CD4-positive, alpha-beta T cell treated with Interleukin-6 for 4 hours (primary cell): ENCODE measurements around the gene SUSD4.
"Not testable (repeated sequence)": the region's sequence is repeated elsewhere in the genome, so short reads cannot be mapped to it uniquely, and the experiment has no call there.

Experiments used
- DNase-seq: peaks from one replicate; pipeline ENCODE4 v3.0.0-alpha.2; 2020; ENCODE audit warnings: mixed read lengths

SUSD4 gene, protein sequence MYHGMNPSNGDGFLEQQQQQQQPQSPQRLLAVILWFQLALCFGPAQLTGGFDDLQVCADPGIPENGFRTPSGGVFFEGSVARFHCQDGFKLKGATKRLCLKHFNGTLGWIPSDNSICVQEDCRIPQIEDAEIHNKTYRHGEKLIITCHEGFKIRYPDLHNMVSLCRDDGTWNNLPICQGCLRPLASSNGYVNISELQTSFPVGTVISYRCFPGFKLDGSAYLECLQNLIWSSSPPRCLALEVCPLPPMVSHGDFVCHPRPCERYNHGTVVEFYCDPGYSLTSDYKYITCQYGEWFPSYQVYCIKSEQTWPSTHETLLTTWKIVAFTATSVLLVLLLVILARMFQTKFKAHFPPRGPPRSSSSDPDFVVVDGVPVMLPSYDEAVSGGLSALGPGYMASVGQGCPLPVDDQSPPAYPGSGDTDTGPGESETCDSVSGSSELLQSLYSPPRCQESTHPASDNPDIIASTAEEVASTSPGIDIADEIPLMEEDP

DNA sequence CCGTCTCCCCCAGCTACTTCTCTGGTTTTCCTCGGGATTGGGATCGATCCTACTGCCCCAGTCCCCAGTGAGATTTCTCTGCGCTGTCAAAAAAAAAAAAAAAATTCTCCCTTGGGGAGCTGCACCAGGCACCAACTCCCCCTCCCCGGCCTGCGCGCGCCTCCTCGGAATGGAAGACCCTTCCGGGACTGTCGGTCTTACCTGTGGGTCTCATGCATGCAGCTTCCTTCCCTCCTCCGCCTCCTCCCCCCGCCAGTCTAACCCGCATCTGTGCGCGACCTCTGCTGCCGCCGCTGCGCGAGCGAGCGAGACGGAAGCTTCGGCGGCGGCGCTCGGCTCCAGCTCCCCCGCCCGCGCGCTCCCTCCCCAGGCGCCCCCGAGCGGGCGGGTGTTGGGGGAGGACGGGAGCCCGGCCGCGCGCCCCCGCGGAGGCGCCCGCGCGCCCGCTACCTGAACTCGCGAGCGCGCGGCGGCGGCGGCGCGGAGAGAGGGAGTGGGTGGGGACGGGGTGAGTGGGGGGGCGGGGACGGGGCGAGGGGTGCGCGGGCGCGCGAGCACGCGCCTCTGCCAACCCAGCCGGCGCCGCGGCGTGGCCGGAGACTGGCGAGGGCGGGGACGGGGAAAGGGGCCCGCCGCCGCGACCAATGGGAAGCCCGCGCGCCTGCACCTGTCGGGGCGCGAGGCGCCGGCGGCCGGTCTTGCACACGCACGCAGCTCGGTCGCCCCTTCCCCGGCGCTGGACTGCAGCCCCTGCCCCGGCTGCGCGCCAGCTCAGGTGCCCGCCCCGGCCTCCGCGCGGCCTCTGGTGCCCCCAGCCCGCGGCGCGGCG is at the start of gene SUSD4:
TSS of gene SUSD4 (minus strand) at position 321 of the 829 bp plus-strand sequence. CDS start 751 bp downstream, outside the sequence.
- DNase-seq = peak; percentile 82

DNA sequence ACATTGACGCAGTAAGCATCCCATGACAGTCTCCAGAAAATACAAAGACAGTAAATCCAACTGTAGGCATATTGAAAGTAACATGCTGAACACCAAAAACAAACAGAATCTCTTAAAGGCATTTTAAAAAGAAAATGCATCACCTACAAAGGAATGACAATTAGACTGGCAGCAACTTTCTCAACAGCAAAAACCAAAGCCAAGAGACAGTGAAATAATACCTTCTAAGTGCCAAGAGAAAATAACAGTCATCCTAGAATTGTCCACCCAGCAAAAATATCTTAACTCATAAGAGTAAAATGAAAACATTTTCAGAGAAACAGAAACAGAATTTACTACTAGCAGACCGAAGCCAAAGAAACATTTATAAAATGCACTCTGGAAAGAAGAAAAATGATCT is 49.2 kb upstream of the SUSD4 start:
- DNase-seq = no peak

DNA sequence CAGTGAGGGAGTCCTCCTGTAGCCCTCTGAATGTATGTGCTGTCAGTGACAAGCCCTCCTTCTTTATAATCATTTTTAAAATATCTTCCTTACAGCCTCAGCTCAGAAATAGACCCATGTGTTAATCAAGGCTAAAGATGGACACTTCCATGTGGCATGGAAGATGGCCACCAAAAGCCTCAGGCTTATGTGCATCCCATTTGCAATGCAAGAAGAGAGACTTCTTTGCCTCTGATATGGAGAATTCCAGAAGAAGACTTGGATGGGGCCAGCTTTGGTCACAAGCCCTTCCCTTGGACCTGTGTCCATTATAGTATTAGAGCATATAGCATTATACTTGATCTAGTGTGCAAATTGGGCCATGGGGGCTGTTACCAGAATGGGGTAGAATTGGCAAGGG is 47.7 kb upstream of the SUSD4 start:
- no peak for DNase-seq

DNA sequence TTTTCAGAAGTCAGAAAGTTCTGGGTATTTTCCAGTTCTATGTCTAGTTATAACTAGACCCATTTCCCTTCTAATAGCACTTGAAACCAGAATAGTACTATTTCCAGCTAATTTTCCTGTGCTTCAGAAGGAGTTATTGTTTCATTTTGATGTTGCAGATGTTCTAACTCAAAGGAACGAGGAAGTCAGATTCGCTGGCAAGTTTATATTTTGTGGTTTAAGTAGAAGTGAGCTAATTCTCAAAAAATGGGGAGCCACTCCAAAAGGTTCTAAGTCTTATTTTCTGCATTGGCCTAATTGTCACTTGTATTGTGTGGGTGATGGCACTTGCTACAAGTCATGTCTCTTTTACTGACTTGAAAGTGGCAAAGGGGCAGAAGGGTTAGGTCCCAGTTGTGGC is 47.3 kb upstream of the SUSD4 start:
- DNase-seq = no peak

DNA sequence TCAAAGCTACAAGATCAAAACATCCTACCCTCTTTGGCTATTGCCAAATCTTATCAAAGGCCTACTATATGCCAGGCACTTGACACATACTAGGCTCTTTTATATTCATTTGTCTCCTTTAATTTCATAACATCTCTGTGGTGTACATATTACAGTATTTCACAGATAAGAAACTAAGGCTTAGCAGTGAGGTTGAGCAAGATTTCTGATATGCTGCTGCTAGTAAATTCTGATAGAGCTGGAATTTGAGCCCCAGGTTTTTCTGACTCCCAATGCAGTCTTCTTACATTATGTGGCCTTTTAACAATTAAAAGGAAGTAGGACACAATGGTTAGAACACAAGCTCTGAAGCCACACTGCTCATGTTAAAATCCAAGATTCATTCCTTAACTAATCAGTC is 46.1 kb upstream of the SUSD4 start:
- no peak for DNase-seq

DNA sequence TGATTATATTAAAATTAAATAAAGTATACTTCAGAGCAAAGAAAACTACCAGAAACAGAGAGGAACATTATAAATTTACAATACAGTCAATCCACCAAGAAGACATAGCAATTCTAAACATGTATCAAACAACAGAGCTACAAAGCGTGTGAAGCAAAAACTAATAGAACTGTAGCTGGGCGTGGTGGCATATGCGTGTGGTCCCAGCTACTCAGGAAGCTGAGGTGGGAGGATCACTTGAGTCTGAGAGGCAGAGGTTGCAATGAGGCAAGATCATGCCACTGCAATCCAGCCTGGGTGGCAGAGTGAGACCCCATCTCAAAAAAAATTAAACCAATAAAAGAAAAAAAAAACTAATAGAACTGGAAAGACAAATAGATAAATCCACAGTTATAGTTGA is 41.5 kb upstream of the SUSD4 start:
- DNase-seq = peak; percentile 25

DNA sequence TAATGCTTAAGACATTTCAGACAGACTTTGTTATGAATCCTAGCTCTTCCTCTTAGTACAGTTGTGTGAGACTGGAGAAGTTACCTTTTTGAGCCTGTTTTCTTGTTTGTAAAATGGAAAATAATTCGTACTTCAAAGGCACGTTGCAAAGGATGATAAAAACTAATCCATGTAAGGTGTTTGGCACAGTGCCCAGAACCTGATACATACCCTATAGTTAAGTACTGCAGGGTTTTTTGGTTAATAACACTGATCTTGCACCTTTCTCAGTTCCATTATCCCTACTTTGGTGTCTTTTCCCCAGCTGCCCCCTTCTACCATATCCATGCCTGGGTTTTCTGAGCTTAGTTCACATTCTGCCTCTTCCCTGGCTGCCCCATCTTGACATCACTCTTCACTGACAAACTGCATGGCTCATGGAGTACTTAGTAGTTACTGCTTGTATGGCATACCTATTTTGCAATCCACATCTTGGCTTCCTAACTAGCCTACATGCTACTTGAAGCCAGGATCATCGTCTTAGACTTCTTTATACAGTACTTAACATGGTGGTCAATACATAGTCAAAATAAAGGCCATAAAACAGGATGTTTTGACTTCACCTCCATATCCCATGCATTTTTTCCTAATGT is 39.3 kb upstream of the SUSD4 start:
- DNase-seq = no peak

DNA sequence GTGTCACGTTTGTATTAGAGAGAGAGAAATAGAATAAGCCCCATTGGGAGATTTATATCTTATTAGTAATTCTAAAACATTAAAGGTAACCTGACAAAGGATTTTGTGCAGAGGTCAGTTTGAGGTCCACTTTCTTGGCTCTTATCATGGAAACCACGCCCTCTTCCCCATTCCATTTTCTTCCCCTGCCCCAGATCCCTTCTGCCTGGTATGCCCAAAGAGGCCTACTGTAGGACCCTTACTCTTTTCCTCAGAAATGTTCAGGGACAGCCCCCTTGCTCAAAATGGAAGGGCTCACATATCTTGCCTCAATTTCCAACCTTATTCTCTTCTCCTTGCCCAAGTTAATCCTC is 38.8 kb upstream of the SUSD4 start:
- no peak for DNase-seq

DNA sequence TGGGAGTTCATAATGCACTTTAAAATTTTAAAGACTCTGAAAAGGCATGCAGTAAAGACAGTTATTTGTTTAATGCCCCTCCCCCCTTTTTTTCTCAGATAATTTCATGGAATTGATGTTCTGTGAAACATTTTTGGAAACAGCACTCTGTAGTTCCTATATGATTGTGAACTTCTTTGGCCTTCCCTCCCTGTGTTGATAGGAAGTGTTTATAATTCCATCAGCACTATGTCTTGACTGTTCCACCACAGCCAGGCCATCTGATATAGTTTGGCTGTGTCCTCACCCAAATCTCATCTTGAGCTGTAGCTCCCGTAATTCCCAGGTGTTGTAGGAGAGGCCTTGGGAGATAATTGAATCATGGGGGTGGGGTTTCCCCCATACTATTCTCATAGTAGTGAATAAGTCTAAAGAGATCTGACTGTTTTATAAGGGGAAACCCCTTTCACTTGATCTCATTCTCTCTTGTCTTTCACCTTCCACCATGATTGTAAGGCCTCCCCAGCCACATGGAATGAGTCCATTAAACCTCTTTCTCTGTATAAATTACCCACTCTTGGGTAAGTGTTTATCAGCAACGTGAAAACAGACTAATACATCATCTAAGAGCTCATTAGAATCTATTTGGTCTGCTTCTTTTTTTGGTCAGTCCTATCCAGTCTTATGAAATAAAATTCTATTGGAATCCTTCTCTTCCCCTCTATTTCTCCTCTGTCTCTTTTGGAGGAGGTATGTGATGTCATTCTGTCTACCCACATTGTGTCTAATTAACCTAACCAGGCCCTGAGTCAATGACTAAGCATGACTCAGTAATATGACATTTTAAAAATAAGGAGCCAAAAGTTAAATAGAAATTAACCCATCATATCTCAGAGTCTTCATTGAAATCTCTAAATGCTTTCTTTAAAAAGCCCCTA is 38.2 kb upstream of the SUSD4 start:
- DNase-seq = no peak

DNA sequence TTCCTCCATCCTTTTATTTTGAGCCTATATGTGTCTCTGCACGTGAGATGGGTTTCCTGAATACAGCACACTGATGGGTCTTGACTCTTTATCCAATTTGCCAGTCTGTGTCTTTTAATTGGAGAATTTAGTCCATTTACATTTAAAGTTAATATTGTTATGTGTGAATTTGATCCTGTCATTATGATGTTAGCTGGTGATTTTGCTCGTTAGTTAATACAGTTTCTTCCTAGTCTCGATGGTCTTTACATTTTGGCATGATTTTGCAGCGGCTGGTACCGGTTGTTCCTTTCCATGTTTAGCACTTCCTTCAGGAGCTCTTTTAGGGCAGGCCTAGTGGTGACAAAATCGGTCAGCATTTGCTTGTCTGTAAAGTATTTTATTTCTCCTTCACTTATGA is 35.4 kb upstream of the SUSD4 start:
- DNase-seq = not testable (repeated sequence)

DNA sequence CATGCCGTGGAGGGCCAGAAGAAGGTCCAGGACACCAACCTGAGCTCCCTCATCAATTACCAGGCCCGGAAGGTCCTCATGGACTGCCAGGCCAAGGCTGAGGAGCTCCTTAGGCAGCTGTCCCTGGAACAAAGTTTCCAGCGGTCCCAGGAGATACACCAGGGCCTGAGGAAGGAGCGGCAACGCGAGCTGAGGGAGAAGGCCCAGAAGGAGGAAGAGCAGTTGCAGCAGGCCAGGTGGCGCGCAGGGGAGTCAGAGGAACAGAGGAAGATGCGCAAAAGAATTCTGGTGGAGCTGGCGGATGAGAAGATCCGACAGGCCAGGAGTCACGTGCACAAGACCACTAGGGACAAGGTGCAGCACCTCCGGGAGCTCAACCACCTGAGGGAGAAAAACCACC is 30.7 kb upstream of the SUSD4 start:
- no peak for DNase-seq

DNA sequence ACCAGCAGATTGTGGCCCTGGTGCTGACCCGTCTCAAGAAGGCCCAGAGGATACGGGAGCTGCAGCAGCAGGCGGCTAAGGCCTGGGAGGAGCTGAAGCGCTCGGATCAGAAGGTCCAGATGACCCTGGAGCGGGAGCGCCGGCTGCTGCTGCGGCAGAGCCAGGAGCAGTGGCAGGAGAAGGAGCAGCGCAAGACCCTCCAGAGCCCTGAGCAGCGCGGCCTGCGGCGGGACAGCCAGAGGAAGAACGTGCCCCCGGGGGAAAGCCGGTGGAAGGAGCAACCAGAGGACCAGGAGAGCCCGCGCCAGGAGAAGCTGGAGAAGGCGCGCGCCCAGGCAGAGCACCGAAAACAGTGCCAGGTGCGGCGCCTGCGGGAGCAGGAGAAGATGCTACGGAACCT is 30.3 kb upstream of the SUSD4 start:
- no peak for DNase-seq

DNA sequence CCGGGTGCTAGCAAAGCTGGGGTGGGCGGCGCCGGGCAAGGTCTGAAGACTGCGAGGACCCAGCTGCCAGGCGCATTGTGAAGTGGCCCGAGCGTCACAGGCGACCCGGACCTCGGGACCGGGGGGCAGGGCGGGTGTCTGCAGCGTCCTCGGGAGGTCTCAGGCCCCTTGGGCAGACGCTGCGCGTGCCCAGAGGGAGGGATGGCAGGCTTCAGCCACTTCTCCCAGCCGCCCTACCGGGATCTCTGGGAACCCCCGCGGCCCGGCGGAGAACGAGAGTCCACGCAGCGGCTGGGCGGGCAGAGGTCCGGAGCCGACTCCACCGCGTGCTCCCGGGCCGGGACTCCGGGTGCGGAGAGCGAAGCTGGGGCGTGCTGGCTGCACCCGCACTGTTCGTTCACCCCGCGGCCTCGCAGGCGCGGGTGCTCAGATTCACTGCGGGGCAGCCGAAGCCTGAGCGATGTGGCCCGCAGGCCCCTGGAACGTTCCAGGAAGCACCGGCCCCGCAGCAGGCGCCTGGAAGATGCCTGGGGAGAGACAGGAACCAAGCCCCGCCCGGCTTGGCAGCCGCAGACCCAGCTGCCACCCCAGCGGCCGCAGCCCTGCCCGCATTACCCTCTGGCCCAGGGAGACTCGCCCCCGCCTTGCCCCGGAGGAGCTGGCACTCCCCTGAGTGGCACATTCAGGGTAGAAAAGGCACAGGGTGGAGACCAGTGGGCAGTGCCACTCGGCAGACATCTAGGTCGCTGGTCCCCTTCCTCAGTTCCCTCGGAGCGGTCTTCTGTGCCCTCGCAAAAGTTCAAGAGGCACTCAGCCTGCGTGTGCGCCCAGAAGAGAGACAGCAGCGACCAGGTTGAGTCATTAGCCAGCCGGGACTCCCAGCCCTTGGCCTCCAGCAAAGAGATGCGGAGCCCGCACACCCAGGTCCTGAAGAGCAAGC is 29.6 kb upstream of the SUSD4 start, which contains the start of gene CCDC185:
TSS of gene CCDC185 (plus strand) at position 141 of the 940 bp plus-strand sequence. CDS start at position 202, 61 bp downstream.
- no peak for DNase-seq

DNA sequence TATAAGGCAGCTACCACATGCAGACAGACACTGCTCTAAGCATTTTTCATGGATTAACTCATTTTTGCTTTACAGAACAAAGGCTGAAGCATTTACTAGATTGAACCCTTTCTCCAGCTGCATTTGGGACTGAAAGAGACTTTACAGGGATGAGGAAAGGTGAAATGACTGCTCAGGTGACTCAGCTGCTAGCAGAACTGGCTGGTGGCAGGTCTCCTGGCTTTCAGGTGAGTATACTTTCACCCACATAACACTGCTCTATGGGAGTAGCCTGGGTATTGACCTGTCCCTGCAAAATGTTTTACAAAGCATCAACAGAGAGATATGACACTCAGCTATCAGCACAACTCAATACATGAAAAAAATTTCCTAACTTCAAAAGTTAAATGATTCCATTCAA is 26.6 kb upstream of the SUSD4 start:
- DNase-seq = no peak

DNA sequence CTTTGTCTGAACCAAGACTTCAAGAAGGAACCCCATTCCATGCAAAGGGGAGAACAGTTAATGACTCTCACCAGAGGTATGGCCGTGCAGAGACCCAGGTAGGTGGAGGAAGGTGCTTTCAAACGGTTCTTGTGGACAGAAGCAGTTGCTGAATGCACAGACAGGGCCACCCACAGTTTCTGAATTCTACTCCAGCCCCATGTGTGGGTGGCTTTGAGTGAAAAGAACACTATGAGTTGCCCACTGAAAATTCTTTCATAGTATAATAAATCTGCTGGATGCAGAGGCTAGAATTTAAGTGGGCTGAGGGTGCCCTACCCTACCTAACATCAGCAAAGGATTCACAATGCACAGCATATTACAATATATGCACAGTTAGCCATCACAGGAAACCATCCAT is 22.0 kb upstream of the SUSD4 start:
- no peak for DNase-seq

DNA sequence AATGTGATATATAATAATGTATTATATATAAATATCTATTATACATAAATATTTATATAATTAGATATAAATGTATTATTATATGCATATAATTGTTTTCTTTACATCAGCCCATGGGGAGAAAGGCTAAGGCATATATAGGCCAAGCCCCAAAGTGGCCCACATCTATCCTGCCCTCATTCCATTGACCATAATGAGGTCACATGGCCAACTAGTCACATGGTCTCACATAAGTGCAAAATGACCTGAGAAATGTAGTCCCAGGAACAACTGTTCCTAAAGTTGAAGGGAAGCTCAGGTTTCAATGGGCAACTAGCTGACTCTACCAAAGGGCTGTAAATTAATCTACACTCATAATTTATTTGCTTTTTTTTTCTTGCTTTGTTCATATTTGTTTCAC is 14.8 kb upstream of the SUSD4 start:
- DNase-seq = no peak

DNA sequence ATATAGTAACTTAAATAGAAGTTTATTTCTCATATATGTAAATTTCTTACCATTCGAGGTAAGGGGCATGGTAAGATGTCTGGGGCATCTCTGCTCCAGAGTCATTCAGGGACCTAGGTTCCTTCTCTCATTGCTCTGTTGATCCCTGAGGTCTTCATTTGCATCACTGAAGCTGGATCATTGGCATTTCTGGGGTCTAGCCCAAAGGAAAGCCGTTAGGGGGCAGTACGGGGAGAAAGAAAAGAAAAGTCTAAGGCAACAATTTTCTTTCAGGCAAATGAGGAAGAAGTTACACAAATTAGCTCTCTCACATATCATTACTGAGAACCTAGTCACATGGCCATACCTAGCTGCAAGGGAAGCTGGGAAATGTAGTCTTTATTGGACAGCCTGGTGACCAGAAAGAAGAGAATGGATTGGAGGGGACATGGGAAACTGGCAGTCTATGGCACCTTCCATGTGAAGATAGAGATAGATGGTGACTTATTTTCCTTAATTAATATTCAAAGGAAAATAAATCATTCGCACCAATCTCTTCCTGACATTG is 10.2 kb upstream of the SUSD4 start:
- no peak for DNase-seq

DNA sequence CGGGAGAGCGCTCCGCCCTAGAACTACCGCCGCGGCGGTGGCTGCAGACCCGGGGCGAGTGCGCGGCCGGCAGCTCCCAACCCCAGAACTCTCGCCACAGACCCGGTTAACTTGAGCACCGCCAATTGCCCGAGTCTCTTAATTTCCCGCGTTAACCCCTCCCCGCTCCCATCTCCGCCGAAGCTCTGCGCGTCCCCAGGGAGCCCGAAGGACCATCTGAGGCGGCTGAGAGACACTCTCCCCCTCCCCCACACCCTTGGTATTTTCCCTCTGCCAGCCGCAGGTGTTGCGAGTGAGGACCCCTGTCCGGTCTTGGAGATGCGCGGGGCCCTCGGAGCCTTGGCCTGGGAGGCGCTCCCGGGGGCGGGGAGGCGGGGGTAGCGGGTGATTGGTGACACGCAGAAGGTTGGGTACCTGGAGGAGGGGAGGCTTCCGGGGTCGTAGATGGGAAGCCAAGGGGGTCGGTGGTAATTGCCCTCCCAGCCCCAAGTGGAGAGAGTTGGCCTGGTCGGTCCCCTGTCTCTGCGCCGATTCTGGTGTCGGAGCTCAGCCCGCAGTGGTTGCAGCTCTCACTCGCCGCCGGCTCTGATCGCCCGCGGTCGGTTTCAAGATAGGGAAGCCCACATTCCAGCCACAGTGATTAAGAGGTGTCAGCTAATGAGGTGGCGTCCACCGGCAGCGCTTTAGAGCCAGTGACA is 858 bp upstream of the SUSD4 start:
- peak; percentile 24 for DNase-seq

DNA sequence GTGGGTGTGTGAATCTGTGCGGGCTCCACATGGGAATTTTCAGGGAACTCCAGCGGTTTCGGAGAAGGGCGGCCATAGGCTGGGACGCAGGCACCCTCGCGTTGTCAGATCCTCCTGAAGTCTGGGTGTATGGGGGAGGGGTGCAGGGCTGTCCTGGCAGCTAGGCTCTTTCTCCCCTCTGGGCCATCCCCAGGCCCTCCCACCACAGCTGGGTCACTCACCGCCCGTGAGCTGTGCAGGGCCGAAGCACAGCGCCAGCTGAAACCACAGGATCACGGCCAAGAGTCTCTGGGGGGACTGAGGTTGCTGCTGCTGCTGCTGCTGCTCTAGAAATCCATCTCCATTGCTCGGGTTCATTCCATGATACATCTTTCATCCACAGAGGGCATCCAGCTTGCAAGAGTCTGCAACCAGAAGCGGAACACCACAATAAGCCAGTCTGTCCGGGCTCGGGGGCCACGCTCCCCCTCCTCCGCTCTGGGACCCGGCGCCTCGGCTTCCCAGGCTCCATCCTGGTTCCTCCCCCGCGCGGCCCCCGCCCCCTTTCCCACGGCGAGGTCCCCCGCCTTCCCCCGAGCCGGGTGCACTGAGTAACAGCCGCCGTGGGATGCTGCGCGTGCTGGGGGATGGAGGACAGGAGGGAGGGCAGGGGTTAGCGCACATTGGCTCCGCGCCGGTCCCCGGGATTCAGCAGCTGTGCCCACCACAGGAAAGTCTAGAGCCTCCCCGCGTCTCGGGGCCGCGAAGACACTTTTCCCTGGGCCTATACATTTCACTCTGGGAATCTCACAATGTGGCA is 720 bp downstream of the SUSD4 start:
- peak; percentile 43 for DNase-seq
